Lower leg skin (tissue), 4 donors: ENCODE results near the gene PKDREJ. TPM values are rescaled to one million over a fixed set of nuclear protein-coding genes. Genes with fewer than 3 reads are reported as not detected.

Source experiments
- DNase-seq, 2 donors: peaks; one replicate each; pipeline ENCODE4 v3.0.0-alpha.2; 2019; ENCODE audit warnings: low spot score in 2 of 2
- H3K4me3 ChIP-seq: fragments of 200-600 bp; sonication (generic); 2 replicates; pipeline ENCODE4 v1.5.1; 2017; ENCODE audit warnings: mild to moderate bottlenecking, low read depth; ENCODE audit not compliant: poor library complexity, severe bottlenecking
- CTCF ChIP-seq, 3 donors: fragments of 450-650 bp; IDR thresholded peaks; one replicate each; pipeline ENCODE4 v1.5.1; 2016; ENCODE audit warnings: antibody characterized with exemption in 3 of 3, mild to moderate bottlenecking in 3 of 3, moderate library complexity in 2 of 3
- POLR2A ChIP-seq, 2 donors: fragments of 450-650 bp; IDR thresholded peaks; one replicate each; pipeline ENCODE4 v1.6.1; 2016 to 2017; ENCODE audit warnings: antibody characterized with exemption in 2 of 2, mild to moderate bottlenecking in 1 of 2, moderate library complexity in 1 of 2
- WGBS, 2 donors: methylation state at CpG; one replicate each; pipeline ENCODE4 v1.1.5; 2018; 5-methylcytosine and 5-hydroxymethylcytosine counted together
- intact Hi-C: fragments of 100-400 bp; cut with DNase I; formaldehyde crosslinking; loops from one replicate; pipeline ENCODE4 v1.15.0; 2023; ENCODE audit warnings: low total_unique reads
- total RNA-seq, 4 donors: library from RNA; depleted of rRNA; stranded (reverse); fragments of >200 nt; gene quantifications; one replicate each; pipeline ENCODE4 v1.1.0, GENCODE V29; 2016

Gene PKDREJ
- total RNA-seq, 4 donors from 2014 or later = 0.15 to 0.23 (median 0.23) TPM; not detected in 1

- peak in 1 of 2 donors; percentile 30 for DNase-seq
- WGBS, 2 donors = 57% methylated on average over 9 of the region's 9 CpGs
- intact Hi-C loops = no loop called here
- TF ChIP-seq CTCF (IDR thresholded peaks at IDR 0.05) (no peak), POLR2A (IDR thresholded peaks at IDR 0.05) (no peak)
- no peak overlapping the region for H3K4me3 ChIP-seq
These were observed 29.9 kb downstream of the PKDREJ start for GRCh38 chr22:46233231-46233630.

GRCh38 chr22:46230262-46230901, 32.8 kb downstream of the PKDREJ start:
- no peak overlapping the region for H3K4me3 ChIP-seq
- 86 to 91% methylated on average over 13 of the region's 13 CpGs for WGBS, 2 donors
- intact Hi-C loops = no loop called here
- TF ChIP-seq POLR2A (IDR thresholded peaks at IDR 0.05) = no peak
- TF ChIP-seq CTCF (IDR thresholded peaks at IDR 0.05) = no peak
- DNase-seq = no peak

GRCh38 chr22:46229701-46230100, 33.4 kb downstream of the PKDREJ start:
- no peak overlapping the region for H3K4me3 ChIP-seq
- no peak for DNase-seq
- 94 to 96% methylated on average over 8 of the region's 8 CpGs for WGBS, 2 donors
- intact Hi-C loops = no loop called here
- TF ChIP-seq CTCF (IDR thresholded peaks at IDR 0.05) = no peak
- TF ChIP-seq POLR2A (IDR thresholded peaks at IDR 0.05) = no peak

- no peak overlapping the region for H3K4me3 ChIP-seq
- TF ChIP-seq POLR2A (IDR thresholded peaks at IDR 0.05) = no peak
- TF ChIP-seq CTCF (IDR thresholded peaks at IDR 0.05) = no peak
- intact Hi-C loops = no loop called here
- DNase-seq = no peak
- WGBS, 2 donors = 94 to 96% methylated on average over 7 of the region's 7 CpGs
These were observed 36.6 kb downstream of the PKDREJ start for GRCh38 chr22:46226577-46226976.

- intact Hi-C loops = no loop called here
- no peak for DNase-seq
- TF ChIP-seq CTCF (IDR thresholded peaks at IDR 0.05) = no peak
- TF ChIP-seq POLR2A (IDR thresholded peaks at IDR 0.05) = no peak
These were observed 37.5 kb downstream of the PKDREJ start for GRCh38 chr22:46225631-46226030.

GRCh38 chr22:46224898-46225290, 38.2 kb downstream of the PKDREJ start:
- no peak for TF ChIP-seq POLR2A (IDR thresholded peaks at IDR 0.05)
- no peak for TF ChIP-seq CTCF (IDR thresholded peaks at IDR 0.05)
- no peak for DNase-seq
- H3K4me3 ChIP-seq = no peak overlapping the region
- WGBS, 2 donors = 82 to 84% methylated on average over 10 of the region's 10 CpGs
- intact Hi-C loops = no loop called here

More at GRCh38 chr22:46225631-46226030, 37.5 kb downstream of the PKDREJ start:
- WGBS, 2 donors = 87 to 91% methylated on average over 7 of the region's 7 CpGs
- no peak overlapping the region for H3K4me3 ChIP-seq
